Spleen (tissue), 7 donors: ENCODE measurements around the gene DNAJA3.

Experiments
- POLR2A ChIP-seq, 3 donors: fragments of 450-650 bp; IDR thresholded peaks; one replicate each; pipeline ENCODE4 v1.5.1; 2017; ENCODE audit warnings: antibody characterized with exemption in 3 of 3, mild to moderate bottlenecking in 1 of 3
- TF ChIP-seq, protein P1 (sequence below), 11 experiments: fragments of 200-600 bp in 7 of 11; fragments of 450-650 bp in 4 of 11; sonication (generic) in 4 of 11; IDR thresholded peaks in 8 of 11; conservative IDR thresholded peaks in 3 of 11; 1 replicate in 7 of 11; 2 replicates in 4 of 11; pipeline versions ENCODE4 v1.4.0 to v1.8.0; 2016 to 2021; ENCODE audit warnings: antibody characterized with exemption in 11 of 11, inconsistent platforms in 4 of 11, mild to moderate bottlenecking in 1 of 11
- donor health status: DM: no; HTN: no; CAD: no; lungs with moderate emphysema.
- donor health status: DM: no; HTN: no; CAD: no.
- donor health status: DM: no; HTN: no; CAD: no.

DNA sequence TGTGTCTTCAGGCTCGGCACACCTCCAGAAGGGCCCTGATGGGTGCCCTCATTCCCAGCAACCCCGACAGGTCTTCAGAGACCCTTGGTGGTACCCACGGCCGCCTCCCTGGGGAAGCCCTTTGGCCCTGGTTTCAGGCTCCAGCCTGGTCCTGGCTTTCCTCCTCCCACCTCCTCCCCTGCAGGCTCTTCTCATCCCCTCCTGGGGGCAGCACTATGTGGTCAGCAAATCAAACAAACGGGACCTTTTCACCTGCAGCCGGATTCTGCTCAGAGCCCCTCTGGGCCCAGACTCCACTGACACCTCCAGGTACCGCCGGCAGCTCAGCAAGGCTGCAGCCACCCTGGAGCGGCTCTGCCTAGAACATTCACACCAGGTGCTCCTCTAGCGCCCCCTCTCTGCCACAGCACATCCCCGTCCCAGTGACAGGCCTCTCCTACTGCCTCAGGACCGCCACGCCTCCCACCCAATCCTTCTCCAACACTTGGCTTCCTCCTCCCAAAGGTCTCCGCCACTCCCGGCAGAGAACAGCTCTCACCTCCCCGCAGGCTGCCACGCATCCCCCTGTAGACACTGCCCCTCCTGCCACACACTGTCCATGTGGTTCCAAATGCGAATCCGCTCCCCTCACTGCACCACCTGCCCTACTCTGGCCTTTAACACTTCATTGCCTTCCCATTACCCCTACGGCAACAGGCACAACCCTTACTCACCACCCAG lies 21.3 kb upstream of the DNAJA3 start:
- TF ChIP-seq, protein P1, sequence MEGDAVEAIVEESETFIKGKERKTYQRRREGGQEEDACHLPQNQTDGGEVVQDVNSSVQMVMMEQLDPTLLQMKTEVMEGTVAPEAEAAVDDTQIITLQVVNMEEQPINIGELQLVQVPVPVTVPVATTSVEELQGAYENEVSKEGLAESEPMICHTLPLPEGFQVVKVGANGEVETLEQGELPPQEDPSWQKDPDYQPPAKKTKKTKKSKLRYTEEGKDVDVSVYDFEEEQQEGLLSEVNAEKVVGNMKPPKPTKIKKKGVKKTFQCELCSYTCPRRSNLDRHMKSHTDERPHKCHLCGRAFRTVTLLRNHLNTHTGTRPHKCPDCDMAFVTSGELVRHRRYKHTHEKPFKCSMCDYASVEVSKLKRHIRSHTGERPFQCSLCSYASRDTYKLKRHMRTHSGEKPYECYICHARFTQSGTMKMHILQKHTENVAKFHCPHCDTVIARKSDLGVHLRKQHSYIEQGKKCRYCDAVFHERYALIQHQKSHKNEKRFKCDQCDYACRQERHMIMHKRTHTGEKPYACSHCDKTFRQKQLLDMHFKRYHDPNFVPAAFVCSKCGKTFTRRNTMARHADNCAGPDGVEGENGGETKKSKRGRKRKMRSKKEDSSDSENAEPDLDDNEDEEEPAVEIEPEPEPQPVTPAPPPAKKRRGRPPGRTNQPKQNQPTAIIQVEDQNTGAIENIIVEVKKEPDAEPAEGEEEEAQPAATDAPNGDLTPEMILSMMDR (IDR thresholded peaks at IDR 0.05 in 8 of 11, conservative IDR thresholded peaks at IDR 0.05 in 3 of 11), result peak in 9 of 11 experiments; percentile 20 to 55 (median 41)
- no peak for TF ChIP-seq POLR2A (IDR thresholded peaks at IDR 0.05)
